CD4-positive, alpha-beta T cell treated with Interferon alpha-2 for 1 hour (primary cell): ENCODE results near the gene ARHGEF39.

ENCODE experiments used
- DNase-seq, 2 donors: peaks; one replicate each; pipeline ENCODE4 v3.0.0-alpha.2; 2020 to 2022

Gene ARHGEF39

DNA sequence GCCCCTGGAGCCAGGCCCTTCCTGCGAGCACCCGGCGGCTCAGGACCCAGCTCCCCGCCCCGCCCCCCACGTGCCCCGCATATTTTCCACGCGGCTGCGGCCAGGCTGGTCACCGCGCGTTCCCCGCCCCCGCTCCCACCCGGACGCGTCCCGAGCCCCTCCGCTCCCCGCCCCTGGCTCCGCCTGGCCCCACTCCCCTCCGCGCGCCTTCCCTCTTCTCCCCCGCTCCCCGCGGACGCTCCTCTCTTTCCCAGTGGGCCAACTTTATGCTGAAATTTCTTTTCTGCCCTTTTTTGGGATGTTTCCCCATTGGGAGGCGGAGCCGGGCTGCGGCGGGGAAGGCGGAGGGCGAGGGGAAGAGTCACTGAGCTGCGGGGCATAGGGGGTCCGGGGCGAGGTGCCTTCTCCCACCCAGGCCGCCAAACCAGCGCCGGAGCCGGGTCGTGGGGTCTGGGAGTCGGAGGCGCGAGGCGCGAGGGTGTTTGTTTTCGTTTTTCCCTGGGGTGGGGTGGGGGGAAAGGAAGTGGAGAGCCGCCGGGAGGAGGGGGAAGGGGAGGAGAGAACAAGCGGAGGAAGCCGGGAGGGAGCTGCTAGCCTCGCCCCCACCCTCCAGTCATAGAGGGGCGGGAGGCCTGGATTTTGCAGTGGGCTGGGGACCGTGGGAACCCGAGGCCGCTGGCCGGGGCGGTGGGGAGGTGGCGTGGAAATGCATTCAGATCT lies 25.8 kb upstream of the ARHGEF39 start:
- DNase-seq: peak in 1 of 2 donors; percentile 37

DNA sequence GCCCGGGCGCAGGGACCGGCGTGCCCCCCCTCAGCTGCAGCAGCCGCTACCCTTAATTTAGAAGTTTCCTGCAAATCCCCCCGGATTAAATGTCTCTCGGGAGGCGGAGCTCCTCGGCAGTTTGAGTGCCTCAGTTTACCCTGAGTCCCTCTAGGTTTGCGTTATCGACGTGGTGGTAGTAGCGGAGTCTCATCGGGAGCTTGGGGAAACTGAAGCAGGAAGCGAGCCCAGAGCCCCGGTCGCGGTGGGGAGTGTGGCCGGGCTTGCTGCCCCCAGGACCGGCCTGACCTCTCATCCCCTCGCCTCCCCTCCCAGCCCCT lies 25.3 kb upstream of the ARHGEF39 start:
- DNase-seq: no peak

DNA sequence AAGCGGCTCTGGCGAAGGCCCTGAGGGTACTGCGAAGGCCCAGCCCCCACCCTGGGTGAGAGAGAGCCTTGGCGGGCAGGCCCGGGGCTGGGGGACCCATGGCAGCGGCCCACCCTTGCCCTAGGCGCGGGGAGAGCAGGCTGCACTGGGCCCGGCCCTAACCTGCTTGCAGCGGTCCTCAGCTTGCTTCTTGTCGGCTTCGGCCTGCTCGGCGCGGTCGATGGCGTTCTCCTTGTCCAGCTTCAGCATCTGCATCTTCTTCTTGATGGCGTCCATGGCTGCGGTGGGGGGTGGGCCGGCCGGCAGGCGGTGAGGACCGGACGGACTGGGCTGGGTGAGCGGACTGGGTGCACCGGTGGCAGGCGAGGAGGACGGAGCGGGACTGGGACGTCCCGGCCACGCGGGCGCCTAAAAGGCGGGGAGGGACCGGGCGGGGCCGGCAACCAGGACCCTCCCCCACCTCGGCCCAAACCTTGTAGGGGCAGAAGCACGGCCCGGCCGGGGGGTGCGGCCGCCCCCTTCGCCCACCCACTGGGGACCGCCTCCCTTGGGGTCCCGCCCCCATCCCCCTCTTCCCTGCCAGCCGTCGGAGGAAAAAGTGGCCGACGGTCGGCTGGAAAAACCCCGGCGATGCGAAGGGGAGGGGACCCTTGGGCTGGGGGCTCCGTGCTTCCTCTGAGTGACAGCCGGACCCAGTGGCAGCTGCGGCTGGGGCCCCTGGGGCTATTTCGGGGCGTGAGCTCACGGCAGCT lies 24.7 kb upstream of the ARHGEF39 start, which contains the start of gene TPM2:
TPM2 (minus strand) TSS at position 384 of the 752 bp plus-strand sequence; CDS start at position 276, 108 bp downstream.
- DNase-seq: no peak

DNA sequence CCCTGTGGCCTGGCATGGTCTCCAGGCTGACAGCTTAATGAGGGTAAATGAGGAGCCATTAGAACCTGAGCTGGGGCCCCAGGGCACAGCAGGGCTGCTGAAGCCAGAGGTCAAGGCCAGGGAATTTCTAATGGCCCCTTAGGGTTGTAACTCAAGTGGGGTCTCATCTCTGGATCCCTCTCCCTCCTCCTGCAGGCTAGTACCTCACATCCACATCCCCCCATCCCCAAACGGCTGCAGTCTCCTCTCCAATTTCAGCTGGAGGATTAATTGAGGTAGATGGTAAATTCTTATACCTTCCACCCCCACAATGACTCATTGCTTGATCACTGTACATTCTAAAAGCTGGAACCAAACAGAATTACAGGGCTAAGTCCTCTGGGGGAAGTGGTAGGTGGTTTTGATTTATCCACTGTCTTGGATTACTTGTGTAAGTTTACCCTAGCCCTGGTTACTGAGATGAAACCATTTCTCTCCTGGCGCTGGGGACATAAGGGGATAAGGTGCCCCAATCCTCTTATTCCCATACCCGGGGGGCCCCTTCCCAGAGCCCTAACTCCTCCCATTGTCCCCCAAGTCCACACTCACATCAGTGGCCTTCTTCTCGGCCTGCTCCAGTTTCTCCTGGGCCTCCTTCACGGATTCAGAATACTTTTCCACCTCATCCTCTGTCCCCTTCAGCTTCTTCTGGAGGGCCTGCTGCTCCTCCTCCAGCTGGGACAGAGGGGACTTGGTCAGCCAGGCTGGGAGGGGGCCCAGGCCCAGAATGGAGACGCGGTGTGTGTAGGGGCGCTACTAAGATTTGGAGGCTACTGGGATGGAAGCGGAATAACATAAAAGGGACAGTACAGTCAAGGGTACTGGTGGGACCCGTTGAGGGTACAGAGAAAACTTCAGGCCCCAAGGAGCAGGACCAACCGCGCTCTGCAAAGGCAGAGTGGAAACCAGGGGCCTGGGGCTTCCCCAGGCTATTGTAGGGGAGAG lies 23.9 kb upstream of the ARHGEF39 start:
- DNase-seq: no peak

DNA sequence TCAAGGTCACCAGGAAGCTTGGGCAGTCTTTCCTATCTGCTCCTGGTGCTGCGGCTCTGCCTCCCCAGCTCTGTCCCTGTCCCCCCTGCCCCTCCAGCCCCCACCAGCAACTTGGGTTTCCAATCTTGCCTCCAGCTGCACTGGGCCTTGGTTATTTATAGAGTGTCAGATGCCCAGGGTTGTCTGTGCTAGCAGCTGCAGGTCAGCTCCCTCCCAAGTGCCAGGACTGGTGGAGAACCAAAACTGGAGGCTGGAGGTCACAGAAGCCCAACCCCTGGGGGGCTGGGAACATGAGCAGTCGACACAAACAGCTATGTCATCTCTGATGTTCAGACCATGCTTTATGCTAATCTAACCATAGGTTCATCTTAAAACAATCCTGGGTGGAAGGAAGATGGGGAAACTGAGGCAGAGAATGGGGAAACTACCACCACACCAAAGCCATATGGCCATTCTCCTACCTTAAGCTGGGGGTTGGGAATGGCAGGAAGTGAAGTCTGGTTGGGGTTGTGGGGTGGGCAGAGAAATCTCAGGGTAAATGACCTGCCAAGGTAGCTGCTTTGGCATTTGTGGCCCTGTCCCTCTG lies 23.1 kb upstream of the ARHGEF39 start:
- no peak for DNase-seq

DNA sequence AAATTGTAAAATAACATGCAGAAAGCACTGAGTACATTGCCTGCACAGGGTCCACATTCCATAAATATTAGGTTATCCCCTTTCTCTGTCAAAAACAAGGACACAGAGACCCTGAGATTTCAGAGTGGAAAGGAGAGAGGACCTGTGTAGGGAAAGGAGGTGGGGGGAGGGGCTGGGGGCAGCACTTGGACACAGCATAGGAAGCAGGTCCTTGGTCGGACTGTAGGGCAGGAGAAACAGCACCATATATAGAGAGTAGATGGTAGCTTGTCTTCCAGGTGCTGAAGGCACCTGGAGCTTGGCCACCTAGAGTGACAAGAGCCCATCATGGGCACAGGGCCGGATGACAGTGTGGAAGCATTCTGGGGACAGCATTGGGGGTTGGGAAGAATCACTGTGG lies 22.3 kb upstream of the ARHGEF39 start:
- no peak for DNase-seq

DNA sequence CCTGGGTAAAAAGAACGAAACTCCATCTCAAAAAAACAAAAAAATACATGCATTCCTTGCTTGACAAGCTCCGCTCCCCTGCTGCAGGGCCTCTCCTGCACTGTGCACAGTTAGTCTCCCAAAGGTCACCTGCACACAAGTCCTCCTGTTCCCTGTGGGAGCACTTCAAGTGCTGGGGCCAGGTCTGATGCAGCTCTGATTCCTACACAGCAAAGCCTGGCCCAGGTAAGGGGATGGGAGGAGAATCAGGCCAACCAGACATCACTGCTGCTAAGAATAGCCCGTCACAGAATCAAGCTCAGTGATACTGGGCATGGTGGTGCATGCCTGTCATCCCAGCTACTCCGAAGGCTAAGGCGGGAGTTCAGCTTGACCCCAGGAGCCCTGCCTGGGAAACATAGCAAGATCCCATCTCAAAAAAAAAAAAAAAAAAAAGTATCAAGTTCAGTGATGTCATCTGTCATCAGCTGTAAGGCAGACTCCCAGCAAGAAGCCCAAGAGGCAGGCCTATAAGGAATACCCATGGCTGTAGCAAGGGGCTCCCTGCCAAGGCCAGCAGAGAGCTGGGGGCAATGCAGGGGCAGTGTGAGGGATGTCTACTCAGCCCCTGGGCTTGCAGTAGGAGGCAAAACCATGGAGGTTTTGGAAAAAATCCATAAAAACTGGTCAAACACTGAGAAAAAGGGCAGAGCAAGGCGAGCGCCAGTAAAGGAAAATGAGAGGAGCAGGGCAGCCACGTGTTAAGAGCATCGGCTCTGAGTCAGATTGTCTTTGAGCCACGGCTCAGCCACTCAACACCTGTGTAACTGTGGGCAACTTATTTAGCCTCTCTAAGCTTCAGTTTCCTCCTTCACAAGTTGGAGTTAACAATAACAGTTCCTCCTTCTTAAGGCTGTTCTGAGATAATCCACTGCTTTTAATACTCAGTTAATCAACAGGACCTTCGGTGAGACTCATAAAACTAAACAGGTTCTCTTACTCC lies 21.5 kb upstream of the ARHGEF39 start:
- no peak for DNase-seq

DNA sequence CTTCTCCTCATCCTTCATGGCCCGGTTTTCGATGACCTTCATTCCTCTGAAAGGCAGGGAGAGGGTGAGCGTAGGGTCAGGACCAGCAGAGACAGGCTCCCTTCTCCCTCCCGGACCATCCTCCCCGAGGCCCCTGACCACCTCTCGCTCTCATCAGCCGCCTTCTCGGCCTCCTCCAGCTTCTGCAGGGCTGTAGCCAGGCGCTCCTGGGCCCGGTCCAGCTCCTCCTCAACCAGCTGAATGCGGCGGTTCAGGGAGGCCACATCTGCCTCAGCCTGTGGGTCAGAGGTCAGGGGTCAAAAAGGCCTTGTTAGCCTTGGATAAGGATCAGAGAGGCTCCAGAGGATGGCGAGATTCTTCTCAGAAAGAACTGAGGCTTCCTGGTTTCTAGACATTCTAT lies 20.5 kb upstream of the ARHGEF39 start:
- DNase-seq: no peak

DNA sequence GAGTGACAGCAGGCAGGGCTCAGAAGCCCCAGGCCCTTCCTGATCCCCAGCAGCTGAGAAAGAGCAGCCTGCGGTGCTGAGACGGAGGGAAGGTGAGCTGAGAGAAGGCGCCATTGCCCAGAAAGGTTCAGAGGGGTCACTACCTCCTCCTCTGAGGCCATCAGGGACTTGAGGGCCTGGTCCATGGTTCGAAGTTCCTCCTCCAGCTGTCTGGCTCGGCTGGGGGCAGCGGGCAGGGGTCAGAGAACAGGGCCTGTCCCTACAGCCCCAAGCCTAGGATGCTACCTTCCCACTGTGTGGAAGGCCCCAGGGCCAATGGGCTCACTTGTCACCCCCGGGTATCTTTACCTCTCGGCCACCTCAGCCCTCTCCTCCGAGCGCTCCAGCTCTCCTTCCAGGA lies 19.9 kb upstream of the ARHGEF39 start:
- DNase-seq: no peak

DNA sequence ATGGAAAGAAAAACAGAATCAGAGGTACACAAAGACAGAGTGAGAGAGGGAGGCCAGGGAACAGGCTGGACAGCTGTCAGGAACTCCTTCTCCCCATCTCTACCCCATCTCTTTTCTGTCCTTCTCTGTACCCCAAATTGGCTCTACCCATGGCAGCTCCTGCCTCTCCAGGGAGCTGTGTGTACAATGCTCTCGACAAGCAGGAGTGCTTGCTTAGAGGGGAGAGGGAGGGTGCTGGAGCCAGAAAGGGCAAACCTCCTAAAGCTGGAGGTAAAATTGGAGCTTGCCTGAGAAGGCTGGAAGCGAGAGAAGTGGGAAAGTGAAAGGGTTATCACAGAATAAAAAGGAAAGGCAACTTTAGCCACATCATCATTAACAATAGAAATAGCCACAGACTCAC lies 18.3 kb upstream of the ARHGEF39 start:
- DNase-seq: no peak

DNA sequence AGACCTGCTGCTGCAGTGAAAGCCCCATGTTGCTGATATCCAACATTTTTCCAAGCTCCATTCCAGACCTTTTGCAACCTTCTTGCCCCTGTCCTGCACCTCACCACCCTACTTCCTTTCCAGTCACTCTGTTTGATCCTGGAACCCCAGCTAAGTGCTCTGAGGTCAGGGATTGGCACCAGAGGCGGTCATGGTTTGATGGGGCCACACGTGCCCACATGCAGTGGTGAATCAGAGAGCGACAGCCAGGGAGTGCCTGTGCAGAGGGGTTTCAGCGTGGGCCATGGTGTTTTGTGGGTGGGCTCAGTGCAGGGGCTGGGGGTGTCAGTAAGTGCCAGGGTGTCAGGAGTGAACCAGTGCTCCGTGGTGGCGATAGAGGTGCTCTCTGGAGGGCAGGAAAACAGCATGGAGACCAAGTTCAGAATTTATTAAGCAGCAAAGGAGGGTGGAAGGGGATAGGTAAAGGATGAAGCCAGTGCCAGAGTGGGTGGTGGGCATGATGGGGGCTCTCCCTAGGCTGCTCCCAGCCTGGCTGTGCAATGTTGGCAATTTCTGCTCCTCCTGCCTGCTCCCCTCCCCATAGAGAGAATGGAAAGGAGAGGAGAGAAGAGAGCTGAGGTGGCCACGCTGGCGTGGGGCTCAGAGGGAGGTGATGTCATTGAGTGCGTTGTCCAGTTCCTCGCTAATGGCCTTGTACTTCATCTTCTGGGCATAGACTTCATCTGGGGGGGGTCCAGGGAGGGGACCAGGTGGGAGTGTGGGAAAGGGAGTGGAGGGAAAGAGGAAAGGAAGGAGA lies 17.7 kb upstream of the ARHGEF39 start:
- no peak for DNase-seq

DNA sequence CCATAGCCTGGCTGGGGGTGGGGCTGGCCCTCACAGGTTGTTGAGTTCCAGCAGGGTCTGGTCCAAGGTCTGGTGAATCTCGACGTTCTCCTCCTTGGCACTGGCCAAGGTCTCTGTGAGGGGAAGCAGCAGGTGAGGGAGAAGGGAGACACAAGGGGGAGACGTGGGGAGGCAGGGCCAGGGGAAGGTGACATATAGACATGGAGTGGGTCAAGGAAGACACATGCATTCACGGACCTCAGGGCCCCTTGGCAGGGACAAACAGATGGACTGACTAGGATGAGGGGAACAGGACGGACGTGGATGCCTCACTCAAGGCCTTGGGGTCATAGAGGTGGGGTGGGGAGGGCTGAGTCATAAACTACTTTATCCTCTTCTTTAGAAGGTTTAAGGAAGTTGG lies 17.1 kb upstream of the ARHGEF39 start:
- no peak for DNase-seq

DNA sequence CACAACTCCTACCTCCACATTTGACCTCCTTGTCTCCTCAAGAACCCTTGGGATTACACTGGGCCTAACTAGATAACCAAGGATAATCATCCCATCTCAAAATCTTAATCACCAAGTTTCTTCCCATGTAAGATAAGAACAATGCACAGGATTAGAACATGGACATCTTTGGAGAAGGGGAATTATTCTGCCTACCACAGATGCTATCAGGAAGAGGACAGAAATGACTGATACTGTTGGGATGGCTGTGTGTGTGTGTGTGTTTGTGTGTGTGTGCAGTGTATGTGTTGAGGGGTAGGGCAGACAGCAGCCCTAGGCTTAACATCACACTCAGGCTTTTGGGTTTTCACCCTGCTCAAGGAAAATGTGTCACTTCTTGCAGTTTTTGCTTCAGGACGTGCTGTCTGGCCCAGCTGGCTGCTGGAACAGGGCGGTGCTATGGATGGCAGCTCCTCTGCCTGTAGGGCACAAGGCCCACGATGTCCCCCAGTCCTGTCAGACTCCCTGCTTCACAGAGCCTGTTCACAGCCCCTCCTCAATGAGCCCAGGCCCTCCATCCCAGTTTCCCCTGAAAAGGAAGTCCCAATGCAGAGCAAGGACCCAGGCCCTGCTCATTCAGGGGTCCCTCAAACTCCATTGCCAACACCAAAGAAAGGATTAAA lies 16.5 kb upstream of the ARHGEF39 start:
- no peak for DNase-seq

DNA sequence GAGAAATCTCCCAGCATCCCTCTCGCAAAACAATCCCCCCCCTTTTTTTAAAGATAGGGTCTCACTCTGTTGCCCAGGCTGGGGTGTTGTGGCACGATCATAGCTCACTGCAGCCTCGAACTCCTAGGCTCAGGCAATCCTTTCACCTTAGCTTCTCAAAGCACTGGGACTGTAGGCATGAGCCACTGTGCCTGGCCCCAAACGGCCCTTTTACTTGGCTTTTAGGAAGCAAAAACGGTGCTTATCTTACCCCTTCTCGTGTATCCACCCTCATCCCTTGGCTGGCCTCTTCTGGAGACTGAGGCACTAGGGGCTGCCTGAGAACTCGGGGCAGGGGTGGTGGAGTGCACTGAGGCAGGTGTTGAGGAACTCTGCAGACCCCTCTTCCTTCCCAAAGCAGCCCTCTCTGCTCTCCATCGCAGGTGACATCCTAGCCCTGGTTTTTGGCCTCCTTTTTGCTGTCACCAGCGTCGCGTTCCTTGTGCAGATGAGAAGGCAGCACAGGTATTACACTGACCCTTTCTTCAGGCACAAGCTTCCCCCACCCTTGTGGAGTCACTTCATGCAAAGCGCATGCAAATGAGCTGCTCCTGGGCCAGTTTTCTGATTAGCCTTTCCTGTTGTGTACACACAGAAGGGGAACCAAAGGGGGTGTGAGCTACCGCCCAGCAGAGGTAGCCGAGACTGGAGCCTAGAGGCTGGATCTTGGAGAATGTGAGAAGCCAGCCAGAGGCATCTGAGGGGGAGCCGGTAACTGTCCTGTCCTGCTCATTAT lies 15.5 kb upstream of the ARHGEF39 start:
- DNase-seq: no peak

DNA sequence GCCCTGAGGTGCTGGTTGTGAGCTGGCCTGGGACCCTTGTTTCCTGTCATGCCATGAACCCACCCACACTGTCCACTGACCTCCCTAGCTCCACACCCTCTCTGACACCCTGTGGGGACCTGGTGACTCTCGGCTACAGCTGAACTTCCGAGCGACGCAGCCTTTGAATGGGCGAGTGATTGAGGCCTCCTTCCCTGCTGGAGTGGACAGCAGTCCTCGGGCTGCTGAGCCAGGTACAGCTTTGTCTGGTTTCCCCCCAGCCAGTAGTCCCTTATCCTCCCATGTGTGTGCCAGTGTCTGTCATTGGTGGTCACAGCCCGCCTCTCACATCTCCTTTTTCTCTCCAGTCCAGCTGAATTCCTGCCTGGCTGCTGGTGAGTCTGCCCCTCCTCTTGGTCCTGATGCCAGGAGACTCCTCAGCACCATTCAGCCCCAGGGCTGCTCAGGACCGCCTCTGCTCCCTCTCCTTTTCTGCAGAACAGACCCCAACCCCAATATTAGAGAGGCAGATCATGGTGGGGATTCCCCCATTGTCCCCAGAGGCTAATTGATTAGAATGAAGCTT lies 14.9 kb upstream of the ARHGEF39 start:
- DNase-seq: no peak

DNA sequence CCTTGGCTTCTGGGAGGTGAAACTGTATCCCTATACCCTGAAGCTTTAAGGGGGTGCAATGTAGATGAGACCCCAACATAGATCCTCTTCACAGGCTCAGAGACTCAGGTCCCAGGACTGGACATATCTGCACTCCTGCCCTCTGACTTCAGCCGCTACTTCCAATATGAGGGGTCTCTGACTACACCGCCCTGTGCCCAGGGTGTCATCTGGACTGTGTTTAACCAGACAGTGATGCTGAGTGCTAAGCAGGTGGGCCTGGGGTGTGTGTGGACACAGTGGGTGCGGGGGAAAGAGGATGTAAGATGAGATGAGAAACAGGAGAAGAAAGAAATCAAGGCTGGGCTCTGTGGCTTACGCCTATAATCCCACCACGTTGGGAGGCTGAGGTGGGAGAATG lies 14.1 kb upstream of the ARHGEF39 start:
- no peak for DNase-seq

DNA sequence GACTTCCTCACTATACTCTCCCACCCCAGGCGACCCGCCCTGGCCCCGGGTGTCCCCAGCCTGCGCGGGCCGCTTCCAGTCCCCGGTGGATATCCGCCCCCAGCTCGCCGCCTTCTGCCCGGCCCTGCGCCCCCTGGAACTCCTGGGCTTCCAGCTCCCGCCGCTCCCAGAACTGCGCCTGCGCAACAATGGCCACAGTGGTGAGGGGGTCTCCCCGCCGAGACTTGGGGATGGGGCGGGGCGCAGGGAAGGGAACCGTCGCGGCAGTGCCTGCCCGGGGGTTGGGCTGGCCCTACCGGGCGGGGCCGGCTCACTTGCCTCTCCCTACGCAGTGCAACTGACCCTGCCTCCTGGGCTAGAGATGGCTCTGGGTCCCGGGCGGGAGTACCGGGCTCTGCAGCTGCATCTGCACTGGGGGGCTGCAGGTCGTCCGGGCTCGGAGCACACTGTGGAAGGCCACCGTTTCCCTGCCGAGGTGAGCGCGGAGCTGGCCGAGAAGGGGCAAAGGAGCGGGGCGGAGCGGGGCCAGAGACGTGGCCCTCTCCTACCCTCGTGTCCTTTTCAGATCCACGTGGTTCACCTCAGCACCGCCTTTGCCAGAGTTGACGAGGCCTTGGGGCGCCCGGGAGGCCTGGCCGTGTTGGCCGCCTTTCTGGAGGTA lies 10.9 kb upstream of the ARHGEF39 start:
- peak; percentile 20 to 42 for DNase-seq

DNA sequence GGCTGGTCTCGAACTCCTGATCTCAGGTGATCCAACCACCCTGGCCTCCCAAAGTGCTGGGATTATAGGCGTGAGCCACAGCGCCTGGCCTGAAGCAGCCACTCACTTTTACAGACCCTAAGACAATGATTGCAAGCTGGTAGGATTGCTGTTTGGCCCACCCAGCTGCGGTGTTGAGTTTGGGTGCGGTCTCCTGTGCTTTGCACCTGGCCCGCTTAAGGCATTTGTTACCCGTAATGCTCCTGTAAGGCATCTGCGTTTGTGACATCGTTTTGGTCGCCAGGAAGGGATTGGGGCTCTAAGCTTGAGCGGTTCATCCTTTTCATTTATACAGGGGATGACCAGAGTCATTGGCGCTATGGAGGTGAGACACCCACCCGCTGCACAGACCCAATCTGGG lies 10.2 kb upstream of the ARHGEF39 start:
- no peak for DNase-seq

DNA sequence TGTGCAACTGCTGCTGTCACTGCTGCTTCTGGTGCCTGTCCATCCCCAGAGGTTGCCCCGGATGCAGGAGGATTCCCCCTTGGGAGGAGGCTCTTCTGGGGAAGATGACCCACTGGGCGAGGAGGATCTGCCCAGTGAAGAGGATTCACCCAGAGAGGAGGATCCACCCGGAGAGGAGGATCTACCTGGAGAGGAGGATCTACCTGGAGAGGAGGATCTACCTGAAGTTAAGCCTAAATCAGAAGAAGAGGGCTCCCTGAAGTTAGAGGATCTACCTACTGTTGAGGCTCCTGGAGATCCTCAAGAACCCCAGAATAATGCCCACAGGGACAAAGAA lies 9.0 kb upstream of the ARHGEF39 start:
- no peak for DNase-seq
